GM21717 (cell line): Measurements from ENCODE around the gene UBR3.
"Not testable (repeated sequence)": the region's sequence is repeated elsewhere in the genome, so short reads cannot be mapped to it uniquely, and the experiment has no call there.

Experiments used
- ATAC-seq: cut with Tn5 transposase; IDR thresholded peaks from one replicate; pipeline ENCODE4 v1.9.1; 2021; ENCODE audit warnings: mild to moderate bottlenecking, moderate library complexity; ENCODE audit not compliant: unreplicated experiment

The UBR3 gene

DNA sequence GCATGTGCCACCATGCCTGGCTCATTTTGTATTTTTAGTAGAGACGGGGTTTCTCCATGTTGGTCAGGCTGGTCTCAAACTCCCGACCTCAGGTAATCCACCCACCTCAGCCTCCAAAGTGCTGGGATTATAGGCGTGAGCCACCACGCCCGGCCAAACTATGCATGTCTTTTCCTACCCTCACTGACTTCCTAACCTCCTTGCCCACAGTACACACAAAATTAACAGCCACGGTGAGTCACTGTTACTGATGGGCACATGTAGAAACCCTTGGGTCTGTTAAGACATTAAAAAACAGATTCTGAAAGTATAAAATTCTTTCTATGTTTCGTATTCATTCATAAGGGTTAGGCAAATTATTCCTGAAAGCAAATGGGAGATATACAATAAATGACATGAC is 7.2 kb upstream of the UBR3 start:
- not testable (repeated sequence) for ATAC-seq

DNA sequence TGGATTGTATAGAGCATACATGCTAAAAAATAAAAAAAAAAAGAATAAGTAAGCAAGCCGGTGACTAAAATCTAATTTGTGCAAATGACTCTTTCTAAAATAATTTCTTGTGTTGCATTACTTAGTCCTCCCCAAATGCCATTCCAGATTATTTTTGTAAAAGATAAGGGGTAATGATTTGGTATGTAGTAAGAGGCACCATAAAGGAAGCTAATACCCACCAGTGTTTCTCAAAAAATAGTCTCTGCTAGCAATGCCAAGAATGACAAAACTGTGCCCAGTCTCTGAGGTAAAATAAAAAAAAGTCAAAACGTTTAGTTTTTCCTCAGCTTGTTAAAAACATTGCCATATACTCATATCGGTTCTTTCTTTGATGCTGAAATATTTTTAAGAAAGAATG is 5.2 kb upstream of the UBR3 start:
- no peak for ATAC-seq

DNA sequence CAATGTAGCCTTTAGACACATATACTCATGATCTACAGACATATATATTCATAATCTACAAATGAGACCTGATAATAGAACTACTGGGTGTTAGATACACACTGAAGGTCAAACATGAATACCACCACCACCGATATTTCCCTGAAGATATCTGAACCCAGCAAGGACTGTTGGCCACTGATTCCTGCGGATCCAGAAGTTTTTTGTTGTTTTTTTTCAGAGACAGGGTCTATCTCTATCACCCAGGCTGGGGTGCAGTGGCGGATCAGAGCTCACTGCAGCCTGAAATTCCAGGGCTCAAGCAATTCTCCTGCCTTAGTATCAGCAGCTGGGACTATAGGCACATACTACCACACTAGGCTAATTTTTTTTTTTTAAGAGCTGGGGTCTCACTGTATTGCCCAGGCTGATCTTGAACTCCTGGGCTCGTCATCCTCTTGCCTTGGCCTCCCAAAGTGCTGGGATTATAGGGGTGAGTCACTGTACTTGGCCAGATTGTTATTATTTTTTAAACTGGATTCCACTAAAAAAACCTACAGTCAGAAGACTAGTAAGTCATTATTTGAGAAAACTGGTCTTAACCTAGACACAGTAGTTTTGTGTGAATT is 4.4 kb upstream of the UBR3 start:
- no peak for ATAC-seq

DNA sequence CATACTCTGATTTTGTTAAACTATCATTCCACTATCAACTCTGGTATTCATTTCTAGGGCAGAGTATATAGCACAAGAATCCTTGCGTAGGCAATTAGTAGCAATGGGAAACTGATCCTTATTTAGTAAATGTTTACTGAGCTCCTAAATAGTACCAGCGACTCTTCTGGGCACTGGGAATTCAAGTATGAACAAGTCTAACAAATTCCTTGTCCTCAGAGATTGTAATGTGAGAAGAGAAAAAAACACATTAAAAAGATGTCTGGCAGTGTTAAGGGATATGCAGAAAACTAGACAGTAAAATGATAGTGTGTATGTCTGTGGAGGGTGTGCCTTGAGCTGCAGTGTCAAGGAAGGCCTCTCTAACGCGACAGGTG is 3.3 kb upstream of the UBR3 start:
- no peak for ATAC-seq

DNA sequence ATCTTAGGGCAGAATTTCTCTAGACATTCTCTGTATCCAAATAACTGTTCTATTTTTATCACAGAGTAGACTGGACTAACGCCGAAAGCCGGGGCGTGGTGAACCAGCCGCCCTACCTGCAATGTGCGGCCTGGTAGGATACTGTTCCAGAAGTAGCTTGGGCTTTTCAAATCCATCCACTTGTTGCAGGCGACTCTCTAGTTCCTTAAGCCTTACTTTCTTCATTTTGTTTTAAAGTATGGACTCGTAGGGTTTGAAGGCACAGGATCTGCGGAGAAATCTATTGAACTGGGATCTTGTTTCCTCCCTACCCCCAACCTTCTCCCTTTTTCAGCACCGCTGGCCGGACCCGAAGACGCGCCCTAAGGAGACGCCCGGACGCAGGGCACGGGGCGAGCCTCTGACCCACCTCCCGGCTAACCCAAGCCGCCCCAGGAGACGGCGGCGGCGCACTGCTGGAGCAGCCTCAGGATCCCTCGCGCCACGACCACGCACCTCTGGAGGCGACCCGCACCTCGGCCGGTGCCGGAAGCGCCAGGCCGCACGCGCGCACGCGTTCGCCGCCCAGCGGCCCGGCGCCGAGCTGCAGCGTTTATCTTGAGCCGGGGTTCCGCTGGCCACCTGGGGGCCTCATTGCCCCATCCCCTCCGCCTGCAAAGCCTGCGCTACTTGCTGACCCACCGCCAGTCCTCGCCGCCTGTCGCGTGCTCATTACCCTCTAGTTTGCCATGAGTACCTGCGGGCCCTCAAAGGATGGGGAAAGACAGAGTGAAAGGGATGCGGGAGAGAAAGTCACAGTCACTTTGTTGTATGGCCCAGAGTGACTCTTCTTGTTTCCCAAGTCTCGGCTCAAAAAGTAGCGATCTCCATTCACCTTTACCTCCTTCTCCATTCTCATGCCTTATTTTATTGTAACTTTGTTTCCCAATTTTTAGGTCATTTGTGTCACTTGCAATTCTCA is 2.6 kb upstream of the UBR3 start, which contains the start of gene METTL5:
METTL5 (minus strand) TSS at position 533 of the 961 bp plus-strand sequence; CDS start at position 225, 308 bp downstream.
- peak; percentile 60 for ATAC-seq

DNA sequence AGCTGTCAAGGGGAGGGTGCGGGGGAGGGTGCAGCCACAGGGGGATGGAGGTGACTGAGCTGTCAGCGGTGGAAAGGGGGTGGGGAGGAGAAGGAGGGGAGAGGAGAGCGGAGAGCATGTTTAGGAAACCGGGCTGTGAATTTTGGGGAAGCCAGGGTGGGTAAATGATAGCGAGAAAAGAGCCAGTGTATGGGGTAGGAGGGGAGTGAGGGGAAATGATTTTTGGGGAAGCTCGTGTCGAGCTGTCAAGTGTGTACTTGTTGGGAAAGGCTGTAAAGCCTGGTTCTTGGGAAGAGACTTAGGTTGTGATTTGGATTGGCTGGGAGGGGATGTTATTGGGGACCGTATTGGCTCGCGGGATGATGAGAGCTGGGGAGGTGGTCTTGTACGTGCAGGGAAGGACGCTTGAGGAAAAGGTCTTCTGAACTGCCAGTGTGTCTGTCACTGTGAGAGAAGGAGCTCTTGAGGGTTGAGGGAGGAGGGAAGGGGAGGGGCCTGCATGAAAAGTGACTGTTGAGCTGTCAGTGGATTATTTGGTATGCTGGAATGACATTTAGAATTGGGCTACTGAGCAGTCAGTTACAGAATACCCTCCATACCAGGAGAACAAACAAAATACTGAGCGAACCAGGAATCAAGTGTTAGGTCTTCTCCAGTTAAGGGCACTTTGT is 1.0 kb downstream of the UBR3 start:
- peak; percentile 38 for ATAC-seq

DNA sequence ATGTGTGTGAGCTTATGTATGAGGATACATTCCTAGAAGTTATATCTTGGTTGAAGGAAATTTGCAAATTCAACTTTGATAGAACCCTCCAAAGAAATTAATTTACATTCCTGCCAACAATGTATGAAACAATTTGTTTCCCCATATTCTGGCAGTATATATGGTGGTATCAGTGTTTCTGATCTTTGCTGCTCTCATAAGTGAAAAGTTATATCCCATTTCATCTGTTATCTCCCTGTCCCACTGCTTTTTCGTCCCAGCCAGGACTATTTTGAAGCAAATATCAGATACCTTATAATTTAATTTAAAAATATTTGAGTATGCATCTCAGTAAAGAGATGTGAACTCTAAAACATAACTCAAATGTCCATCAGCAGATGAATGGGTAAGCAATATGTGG is 7.1 kb downstream of the UBR3 start:
- no peak for ATAC-seq

DNA sequence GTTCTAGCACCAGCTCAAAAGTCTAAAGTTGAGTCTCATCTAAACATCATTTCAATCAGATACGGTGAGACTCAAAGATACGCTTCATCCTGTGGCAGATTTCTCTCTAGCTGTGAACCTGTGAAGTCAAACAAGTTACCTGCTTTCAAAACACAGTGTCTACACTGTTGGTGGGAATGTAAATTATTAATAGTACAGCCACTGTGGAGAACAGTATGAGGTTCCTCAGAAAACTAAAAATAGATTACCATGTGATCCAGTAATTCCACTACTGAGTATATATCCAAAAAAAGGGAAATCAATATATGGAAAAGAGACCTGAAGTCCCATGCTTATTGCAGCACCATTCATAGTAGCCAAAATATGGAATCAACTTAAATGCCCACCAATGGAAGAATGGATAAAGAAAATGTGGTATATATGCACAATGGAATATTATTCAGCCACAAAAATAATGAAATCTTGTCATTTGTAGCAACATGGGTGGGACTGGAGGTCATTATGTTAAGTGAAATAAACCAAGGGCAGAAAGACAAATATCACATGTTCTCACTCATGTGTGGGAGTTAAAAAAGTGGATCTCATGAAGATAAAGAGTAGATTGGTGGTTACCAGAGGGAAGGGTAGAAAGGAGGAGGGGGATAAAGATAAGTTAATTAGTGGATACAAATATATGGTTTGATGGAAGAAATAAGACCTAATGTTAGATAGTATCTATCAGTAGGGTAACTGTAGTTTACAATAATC is 11.7 kb downstream of the UBR3 start:
- no peak for ATAC-seq

DNA sequence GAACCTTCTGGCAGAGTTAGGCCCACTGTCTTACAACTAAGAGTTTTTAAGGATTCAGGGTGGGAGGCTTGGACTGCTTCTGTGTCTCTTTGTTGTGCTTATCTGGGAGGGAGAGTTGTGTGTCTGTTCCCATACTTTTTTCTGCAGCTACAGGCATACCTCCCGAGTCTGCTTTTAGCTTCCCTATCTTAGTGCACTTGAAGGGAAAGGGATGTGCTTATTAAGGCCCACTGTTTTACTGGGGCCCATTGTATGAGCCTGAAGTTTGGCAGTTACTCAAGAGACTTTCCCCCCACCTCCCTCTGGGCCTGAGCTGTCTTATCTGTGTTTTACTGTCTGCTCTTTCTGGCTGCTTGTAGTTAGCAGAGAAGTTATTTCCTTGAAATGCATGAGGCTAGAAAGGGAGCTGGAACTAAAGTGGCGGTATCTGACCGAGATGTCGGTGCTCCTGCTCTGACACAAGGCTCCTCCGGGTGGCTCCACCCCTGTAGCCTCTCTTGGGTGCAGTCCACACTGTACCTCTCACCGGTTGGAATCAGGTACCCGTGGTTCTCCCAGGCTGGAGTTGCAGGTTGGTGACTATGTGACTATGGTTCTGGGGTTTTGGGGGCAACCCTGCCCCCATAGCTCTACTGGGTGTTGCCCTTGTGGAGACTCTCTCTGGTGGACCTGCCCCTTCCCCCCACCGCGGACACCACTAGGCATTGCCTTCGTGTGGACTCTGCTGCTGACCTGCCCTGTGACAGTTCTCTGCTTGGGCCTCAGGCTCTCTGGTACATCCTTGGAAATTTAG is 12.9 kb downstream of the UBR3 start:
- ATAC-seq: no peak

DNA sequence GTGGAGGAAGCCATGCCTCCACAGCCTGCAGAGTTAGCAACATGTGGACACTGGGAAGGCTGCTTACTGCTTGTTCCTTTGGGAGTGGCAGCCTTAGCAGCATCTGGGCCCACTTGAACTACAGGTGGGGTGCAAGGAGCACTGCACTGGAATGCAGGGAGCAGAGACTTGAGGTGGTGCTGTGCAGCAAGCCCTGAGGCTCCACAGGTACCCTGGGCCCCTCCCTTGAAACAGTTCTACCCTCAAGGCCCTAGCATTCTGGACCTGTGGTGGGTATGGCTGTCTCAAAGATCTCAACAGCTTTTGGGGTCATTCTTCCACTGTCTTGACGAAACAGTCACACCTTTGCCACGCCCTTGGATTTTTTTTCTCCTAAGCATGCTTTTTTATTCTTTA is 13.5 kb downstream of the UBR3 start:
- no peak for ATAC-seq

DNA sequence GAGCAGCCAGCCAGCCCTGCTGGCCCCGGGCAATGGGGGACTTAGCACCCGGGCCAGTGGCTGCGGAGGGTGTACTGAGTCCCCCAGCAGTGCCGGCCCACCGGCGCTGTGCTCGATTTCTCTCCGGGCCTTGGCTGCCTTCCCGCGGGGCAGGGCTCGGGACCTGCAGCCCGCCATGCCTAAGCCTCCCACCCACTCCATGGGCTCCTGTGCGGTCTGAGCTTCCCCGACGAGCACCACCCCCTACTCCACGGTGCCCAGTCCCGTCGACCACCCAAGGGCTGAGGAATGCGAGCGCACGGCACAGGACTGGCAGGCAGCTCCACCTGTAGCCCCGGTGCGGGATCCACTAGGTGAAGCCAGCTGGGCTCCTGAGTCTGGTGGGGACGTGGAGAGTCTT is 14.4 kb downstream of the UBR3 start:
- ATAC-seq: not testable (repeated sequence)

DNA sequence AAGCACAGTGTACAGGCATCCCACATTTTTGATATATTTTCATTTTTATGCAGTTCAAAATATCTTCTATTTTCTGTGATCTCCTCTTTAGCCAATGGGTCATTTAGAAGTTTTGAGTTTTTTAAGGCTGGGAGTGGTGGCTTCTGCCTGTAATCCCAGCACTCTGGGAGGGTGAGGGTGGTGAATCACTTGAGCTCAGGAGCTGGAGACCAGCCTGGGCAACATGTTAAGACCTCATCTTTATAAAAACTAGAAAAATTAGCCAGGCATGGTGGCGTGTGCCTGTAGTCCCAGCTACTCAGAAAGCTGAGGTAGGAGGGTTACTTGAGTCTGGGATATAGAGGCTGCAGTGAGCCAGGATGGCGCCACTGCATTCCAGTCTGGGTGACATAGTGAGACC is 17.8 kb downstream of the UBR3 start:
- ATAC-seq: no peak

DNA sequence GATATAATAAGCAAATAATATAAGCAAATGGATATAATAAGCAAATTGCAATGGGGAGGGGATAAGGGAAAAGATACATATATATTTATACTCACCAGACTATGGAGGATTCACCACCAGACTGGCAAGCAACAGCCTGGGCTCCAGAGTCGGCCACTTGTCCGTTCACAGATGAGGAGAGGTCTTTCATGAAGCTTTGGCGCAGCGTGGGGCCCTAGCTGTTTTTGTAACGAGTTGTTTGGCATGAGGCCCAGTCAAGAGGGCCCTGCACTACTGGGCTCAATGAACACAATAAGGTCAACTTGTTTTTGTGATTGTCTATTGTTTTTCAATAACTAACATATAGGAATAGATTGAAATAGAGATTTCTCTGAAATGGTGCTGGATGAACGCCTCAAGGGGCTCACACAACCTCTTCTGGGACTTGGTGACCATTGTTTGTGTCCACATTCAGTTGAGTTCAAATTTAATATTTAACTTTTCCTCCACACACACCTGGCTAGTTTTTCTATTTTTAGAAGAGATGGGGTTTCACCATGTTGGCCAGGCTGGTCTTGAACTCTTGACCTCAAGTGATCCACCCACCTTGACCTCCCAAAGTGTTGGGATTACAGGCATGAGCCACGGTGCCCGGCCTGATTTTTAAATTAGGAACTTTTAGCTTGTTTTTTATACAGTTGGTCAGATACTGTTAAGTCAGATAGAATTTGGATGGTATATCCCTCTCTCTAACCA is 21.9 kb downstream of the UBR3 start:
- not testable (repeated sequence) for ATAC-seq

DNA sequence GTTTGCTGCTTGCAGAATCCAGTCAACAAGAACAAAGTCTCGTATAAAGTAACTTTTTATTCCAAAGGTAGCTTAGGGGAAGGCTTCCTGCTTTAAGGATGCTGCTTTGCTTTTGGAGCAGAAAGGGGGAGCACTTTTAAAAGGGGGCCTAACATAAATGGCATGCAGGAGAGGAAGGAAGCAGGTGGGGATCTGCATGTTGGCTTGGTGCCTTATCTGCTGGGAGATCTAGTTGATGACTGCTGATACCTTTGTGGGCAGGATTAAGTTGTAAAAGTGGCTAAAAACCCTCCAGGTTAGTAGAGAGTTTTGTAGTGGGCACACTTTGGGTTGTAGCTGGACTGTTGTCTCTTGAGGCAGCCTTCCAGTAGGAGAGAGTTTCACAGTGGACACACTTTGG is 22.5 kb downstream of the UBR3 start:
- no peak for ATAC-seq

DNA sequence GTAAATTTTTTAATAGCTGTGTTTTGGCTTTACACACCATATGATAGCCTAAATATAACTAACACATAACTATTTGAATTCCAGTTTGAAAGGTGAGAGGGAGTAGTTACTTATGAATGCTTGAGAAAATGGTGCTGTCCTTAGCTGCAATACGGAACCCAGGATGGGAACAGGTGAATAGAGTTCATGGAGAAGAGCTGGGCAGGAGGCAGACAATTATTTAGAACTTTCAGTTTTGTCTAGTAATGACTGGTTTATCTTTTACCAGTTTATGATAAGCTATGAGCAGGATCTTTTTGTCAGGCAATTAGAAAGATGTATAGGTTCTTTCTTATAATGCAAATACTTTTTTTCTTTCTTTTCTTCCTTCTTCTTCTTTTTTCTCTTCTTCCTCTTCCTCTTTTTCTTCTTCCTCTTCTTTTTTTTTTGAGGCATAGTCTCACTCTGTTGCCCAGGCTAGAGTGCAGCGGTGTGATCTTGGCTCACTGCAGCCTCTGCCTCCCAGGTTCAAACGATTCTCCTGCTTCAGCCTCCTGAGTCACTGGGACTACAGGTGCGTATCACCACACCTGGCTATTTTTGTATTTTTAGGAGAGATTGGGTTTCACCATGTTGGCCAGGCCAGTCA is 25.9 kb downstream of the UBR3 start:
- ATAC-seq: no peak

DNA sequence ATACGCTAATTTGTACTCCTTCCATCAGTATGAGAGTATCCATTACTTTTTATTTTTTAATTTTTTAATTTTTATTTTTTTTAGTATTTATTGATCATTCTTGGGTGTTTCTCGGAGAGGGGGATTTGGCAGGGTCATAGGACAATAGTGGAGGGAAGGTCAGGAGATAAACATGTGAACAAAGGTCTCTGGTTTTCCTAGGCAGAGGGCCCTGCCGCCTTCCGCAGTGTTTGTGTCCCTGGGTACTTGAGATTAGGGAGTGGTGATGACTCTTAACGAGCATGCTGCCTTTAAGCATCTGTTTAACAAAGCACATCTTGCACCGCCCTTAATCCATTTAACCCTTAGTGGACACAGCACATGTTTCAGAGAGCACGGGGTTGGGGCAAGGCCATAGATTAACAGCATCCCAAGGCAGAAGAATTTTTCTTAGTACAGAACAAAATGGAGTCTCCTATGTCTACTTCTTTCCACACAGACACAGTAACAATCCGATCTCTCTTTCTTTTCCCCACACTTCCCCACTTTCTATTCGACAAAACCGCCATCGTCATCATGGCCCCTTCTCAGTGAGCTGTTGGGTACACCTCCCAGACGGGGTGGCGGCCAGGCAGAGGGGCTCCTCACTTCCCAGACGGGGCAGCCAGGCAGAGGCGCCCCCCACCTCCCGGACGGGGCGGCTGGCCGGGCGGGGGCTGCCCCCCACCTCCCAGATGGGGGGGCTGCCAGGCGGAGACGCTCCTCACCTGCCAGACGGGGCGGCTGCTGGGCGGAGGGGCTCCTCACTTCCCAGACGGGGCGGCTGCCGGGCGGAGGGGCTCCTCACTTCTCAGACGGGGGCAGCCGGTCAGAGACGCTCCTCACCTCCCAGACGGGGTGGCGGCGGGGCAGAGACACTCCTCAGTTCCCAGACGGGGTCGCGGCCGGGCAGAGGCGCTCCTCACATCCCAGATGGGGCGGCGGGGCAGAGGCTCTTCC is 28.3 kb downstream of the UBR3 start:
- not testable (repeated sequence) for ATAC-seq

DNA sequence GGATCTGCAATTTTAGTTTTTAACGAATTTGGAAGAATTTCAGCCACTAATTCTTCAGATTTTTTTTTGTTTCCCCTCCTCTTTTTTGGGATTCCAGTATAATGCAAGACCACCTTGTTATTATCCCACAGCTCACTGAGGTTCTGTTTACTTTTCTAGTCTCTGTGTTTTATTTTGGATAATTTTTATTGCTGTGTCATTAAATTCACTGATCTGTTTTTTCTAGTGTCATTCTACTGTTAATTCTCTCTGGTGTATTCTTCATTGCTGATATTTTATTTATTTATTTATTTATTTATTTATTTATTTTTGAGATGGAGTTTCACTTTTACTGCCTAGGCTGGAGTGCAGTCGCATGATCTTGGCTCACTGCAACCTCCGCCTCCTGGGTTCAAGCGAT is 32.2 kb downstream of the UBR3 start:
- no peak for ATAC-seq

DNA sequence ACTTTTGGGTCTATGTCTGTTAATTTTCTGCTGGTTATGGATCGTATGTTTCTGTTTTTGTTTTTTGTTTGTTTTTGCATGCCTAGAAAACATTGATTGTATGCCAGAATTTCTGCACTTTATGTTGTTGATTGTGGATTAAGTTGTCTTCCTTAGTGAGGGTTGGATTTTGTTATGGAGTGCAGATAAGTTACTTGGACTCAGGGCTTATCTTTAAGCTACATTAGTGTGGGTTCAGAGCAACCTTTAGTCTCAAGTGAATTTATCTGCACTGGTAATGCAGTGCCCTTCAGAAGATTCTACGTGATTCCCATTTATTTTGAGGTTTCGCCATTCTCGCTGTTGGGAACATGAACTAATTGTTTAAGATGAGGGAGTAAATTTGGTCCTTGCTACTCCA is 32.9 kb downstream of the UBR3 start:
- ATAC-seq: no peak
